Karpas-422 (cell line): ENCODE data around the gene CLMP. TPM values are rescaled to one million over a fixed set of nuclear protein-coding genes. Genes with fewer than 3 reads are reported as not detected.

Source experiments
- DNase-seq: peaks from one replicate; pipeline ENCODE4 v3.0.0-alpha.2; 2015
- H2AFZ ChIP-seq: fragments of 200-600 bp; sonication (generic); 2 replicates; pipeline ENCODE4 v1.6.1; 2014; ENCODE audit warnings: antibody characterized with exemption, low read length, mixed read lengths
- H3K27ac ChIP-seq: fragments of 200-600 bp; sonication (generic); 2 replicates; pipeline ENCODE4 v1.5.1; 2014; ENCODE audit warnings: mild to moderate bottlenecking, low read length, moderate library complexity
- H3K27me3 ChIP-seq: fragments of 200-600 bp; sonication (generic); 2 replicates; pipeline ENCODE4 v1.6.1; 2014; ENCODE audit warnings: low read length, mixed read lengths
- H3K36me3 ChIP-seq: fragments of 200-600 bp; sonication (generic); 2 replicates; pipeline ENCODE4 v1.6.1; 2014; ENCODE audit warnings: low read length, mixed read lengths; ENCODE audit not compliant: insufficient read depth
- H3K4me1 ChIP-seq: fragments of 200-600 bp; sonication (generic); 2 replicates; pipeline ENCODE4 v1.6.1; 2014; ENCODE audit warnings: mild to moderate bottlenecking, low read length, mixed read lengths
- H3K4me2 ChIP-seq: fragments of 200-600 bp; sonication (generic); 2 replicates; pipeline ENCODE4 v1.6.1; 2014; ENCODE audit warnings: low read length, low read depth, mild to moderate bottlenecking; ENCODE audit not compliant: poor library complexity, severe bottlenecking
- H3K4me3 ChIP-seq: fragments of 200-600 bp; sonication (generic); 2 replicates; pipeline ENCODE4 v1.5.1; 2014; ENCODE audit warnings: mild to moderate bottlenecking, antibody characterized with exemption, low read length, mixed read lengths
- H3K79me2 ChIP-seq: fragments of 200-600 bp; sonication (generic); 2 replicates; pipeline ENCODE4 v1.6.1; 2014; ENCODE audit warnings: mild to moderate bottlenecking, low read length, mixed read lengths
- H3K9ac ChIP-seq: fragments of 200-600 bp; sonication (generic); 2 replicates; pipeline ENCODE4 v1.6.0; 2014; ENCODE audit warnings: low read length
- H3K9me2 ChIP-seq: fragments of 200-600 bp; sonication (generic), shearing (Covaris generic); replicated peaks from 2 replicates; pipeline ENCODE4 v1.6.0; 2014; ENCODE audit warnings: mild to moderate bottlenecking, low read length, moderate library complexity; ENCODE audit not compliant: insufficient read depth
- H3K9me3 ChIP-seq: fragments of 300-700, 200-600 bp; sonication (generic); 2 replicates; pipeline ENCODE4 v1.6.1; 2014; ENCODE audit warnings: low read length, mixed read lengths
- H4K20me1 ChIP-seq: fragments of 200-600 bp; sonication (generic); 2 replicates; pipeline ENCODE4 v1.6.1; 2014; ENCODE audit warnings: mild to moderate bottlenecking, antibody characterized with exemption, low read length, low read depth; ENCODE audit not compliant: insufficient read depth
- total RNA-seq: library from RNA; depleted of rRNA; stranded (reverse); fragments of >200 nt; shearing (Covaris generic); gene quantifications from 2 replicates; pipeline ENCODE4 v1.2.3, GENCODE V29; 2014; ENCODE audit warnings: low replicate concordance

Gene CLMP
- total RNA-seq, 1 experiment from 2014 or later: not detected

DNA sequence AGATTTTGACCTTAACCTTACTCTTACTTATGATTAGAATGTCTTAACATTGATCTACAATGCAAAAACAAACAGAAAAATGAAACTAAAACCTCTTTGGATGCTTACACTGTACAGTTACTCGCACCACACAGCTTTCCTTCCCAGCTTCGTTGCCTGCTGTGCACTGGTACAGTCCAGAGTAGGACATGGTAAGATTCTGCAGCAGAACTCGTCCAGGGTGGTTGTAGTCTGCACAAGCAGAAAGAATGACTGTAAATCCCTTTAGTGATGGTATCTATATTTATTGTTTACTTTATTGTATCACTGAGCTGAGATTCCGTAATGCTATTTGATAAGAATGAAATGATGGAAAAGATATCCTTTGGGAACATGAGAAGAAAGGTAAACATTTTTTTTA is 112.1 kb downstream of the CLMP start:
- no peak overlapping the region for H2AFZ ChIP-seq
- no peaks in the 10 kb centered on the region for H3K36me3 ChIP-seq
- H3K9me2 ChIP-seq: no peaks in the 10 kb centered on the region
- DNase-seq: no peak
- H3K4me1 ChIP-seq: no peaks in the 10 kb centered on the region
- no peak overlapping the region for H3K9ac ChIP-seq
- H3K9me3 ChIP-seq: no peaks in the 10 kb centered on the region
- no peaks in the 10 kb centered on the region for H3K27me3 ChIP-seq
- no peak overlapping the region for H3K4me3 ChIP-seq
- no peak overlapping the region for H3K27ac ChIP-seq
- no peaks in the 10 kb centered on the region for H3K79me2 ChIP-seq
- no peak overlapping the region for H3K4me2 ChIP-seq
- no peaks in the 10 kb centered on the region for H4K20me1 ChIP-seq

DNA sequence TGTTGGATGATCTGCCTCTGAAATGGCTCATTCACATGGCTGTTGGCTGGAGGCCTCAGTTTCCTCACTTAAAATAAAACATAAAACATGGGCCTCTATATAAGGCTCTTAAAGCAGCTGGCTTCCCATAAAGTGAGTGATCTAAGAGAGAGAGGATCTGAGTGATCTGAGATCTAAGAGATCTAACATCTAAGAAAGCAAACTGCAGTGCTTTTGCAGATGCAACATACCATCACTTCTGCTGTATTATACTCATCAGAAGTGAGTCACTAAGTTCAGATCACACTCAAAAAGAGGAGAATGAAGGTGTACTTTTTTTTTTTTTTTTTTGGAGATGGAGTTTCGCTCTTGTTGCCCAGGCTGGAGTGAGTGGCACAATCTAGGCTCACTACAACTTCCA is 115.0 kb downstream of the CLMP start:
- Histone ChIP-seq H4K20me1 (no peaks in the 10 kb centered on the region), H3K27me3 (no peaks in the 10 kb centered on the region), H3K27ac (no peak overlapping the region), H3K4me1 (no peaks in the 10 kb centered on the region), H3K9me3 (no peaks in the 10 kb centered on the region), H3K36me3 (no peaks in the 10 kb centered on the region), H3K9me2 (no peaks in the 10 kb centered on the region), H3K79me2 (no peaks in the 10 kb centered on the region), H3K4me3 (no peak overlapping the region), H2AFZ (no peak overlapping the region), H3K4me2 (no peak overlapping the region), H3K9ac (no peak overlapping the region)
- DNase-seq: no peak

DNA sequence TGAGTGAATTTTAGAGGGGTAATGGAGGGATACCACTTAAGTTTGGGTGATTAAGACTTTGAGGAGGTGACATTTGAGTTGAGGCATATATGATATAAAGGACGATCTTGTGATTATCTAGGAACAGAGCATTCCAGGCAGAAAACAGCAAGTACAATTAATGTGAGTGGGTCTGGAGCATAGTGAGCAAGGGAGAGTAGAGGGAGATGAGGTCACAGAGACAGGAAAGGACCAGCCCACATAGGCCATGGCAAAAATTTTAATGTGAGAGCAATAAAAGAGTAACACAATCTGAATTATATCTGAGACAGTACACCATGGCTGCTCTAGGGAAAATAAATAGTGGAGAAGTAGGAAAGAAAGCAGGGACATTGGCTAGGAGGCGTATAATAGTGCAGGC is 118.6 kb downstream of the CLMP start:
- no peak for DNase-seq
- Histone ChIP-seq H3K4me2 (no peak overlapping the region), H3K4me3 (no peak overlapping the region), H3K4me1 (no peaks in the 10 kb centered on the region), H3K36me3 (no peaks in the 10 kb centered on the region), H3K9me2 (no peaks in the 10 kb centered on the region), H2AFZ (no peak overlapping the region), H3K27me3 (no peaks in the 10 kb centered on the region), H3K9me3 (no peaks in the 10 kb centered on the region), H4K20me1 (no peaks in the 10 kb centered on the region), H3K79me2 (no peaks in the 10 kb centered on the region), H3K27ac (no peak overlapping the region), H3K9ac (no peak overlapping the region)

DNA sequence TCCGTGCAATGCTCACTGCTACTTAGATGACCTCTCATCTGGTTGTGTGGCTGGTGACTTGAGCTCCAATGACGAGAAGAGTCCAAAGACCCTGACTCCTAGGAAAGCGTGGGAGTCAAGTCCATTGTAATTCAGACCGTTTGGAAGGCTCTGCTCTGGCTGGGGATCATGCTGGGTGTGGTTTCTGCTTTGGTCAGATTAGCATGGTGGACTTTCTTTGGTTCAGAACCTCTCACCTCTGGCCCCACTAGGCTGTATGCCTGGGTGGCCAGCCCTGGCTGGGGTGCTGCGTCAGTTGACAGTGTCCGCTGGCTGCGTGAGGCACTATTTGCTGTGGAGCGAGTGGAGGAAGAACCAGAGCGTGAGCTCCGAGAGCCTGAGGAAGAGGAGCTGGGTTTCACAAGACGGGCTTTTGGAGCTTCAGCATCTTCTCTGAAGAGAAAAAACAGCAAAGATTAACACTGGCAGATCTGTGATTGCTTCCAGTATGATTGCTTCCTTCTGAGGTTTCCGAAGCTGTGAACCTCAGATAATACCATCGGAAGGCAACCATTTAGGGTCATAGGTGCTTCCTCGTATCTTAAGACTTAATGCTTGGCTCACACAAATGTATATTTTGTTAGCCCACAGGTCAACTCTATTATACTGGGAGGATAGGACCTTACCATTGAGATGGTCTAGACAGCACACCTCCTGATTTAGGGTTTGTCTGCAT is 121.5 kb downstream of the CLMP start:
- H2AFZ ChIP-seq: no peak overlapping the region
- H3K27me3 ChIP-seq: no peaks in the 10 kb centered on the region
- H3K4me3 ChIP-seq: no peak overlapping the region
- no peak overlapping the region for H3K9ac ChIP-seq
- H3K79me2 ChIP-seq: no peaks in the 10 kb centered on the region
- no peaks in the 10 kb centered on the region for H4K20me1 ChIP-seq
- H3K9me3 ChIP-seq: no peaks in the 10 kb centered on the region
- H3K27ac ChIP-seq: no peak overlapping the region
- H3K4me1 ChIP-seq: peaks cover 23% of the 10 kb centered on the region
- H3K4me2 ChIP-seq: no peak overlapping the region
- H3K36me3 ChIP-seq: no peaks in the 10 kb centered on the region
- H3K9me2 ChIP-seq: no peaks in the 10 kb centered on the region
- no peak for DNase-seq

DNA sequence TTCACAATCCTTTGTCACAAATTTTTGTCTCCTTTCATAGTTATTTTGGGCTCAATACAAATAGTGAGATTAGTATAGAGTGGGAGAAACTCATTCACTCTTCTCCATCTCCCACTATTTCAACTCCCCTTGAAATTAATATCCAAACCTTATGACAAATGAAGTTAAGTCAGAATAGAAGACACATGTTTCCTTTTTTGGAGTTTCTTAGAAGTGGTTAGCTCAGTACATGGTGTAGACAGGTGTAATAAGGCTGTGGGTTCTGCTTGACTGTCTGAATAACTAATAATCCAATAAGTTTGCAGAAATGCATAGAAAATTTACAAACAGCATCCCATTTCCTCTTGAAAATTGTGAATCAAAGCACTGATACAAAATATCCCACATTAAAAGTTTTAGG is 122.3 kb downstream of the CLMP start:
- Histone ChIP-seq H3K4me3 (no peak overlapping the region), H3K4me1 (peaks cover 23% of the 10 kb centered on the region), H3K79me2 (no peaks in the 10 kb centered on the region), H2AFZ (no peak overlapping the region), H3K9me3 (no peaks in the 10 kb centered on the region), H3K27me3 (no peaks in the 10 kb centered on the region), H3K9ac (no peak overlapping the region), H3K27ac (no peak overlapping the region), H3K4me2 (no peak overlapping the region), H4K20me1 (no peaks in the 10 kb centered on the region), H3K9me2 (no peaks in the 10 kb centered on the region), H3K36me3 (no peaks in the 10 kb centered on the region)
- DNase-seq: no peak

DNA sequence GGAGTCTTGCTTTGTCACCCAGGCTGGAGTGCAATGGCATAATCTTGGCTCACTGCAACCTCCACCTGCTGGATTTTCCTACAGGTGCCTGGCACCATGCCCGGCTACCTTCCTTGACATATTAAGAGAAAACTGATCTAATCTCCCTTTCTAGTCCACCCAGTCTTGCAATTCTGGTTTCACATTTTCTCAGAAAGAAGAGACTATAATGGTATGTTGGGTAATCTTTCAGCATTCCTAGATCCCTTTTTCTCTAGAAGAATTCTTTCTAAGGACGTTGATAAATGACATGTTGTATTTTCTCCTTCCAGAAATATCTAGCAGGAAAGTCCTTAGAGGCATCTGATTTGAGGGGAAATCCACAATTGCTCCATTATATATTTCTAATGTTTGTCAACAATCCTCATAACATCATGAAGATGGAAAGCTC is 122.7 kb downstream of the CLMP start:
- no peaks in the 10 kb centered on the region for H3K36me3 ChIP-seq
- H3K27ac ChIP-seq: no peak overlapping the region
- H3K4me2 ChIP-seq: no peak overlapping the region
- no peak for DNase-seq
- H3K9ac ChIP-seq: no peak overlapping the region
- no peaks in the 10 kb centered on the region for H4K20me1 ChIP-seq
- H3K9me3 ChIP-seq: no peaks in the 10 kb centered on the region
- no peak overlapping the region for H2AFZ ChIP-seq
- no peaks in the 10 kb centered on the region for H3K9me2 ChIP-seq
- H3K27me3 ChIP-seq: no peaks in the 10 kb centered on the region
- no peak overlapping the region for H3K4me3 ChIP-seq
- H3K79me2 ChIP-seq: no peaks in the 10 kb centered on the region
- H3K4me1 ChIP-seq: peaks cover 23% of the 10 kb centered on the region

DNA sequence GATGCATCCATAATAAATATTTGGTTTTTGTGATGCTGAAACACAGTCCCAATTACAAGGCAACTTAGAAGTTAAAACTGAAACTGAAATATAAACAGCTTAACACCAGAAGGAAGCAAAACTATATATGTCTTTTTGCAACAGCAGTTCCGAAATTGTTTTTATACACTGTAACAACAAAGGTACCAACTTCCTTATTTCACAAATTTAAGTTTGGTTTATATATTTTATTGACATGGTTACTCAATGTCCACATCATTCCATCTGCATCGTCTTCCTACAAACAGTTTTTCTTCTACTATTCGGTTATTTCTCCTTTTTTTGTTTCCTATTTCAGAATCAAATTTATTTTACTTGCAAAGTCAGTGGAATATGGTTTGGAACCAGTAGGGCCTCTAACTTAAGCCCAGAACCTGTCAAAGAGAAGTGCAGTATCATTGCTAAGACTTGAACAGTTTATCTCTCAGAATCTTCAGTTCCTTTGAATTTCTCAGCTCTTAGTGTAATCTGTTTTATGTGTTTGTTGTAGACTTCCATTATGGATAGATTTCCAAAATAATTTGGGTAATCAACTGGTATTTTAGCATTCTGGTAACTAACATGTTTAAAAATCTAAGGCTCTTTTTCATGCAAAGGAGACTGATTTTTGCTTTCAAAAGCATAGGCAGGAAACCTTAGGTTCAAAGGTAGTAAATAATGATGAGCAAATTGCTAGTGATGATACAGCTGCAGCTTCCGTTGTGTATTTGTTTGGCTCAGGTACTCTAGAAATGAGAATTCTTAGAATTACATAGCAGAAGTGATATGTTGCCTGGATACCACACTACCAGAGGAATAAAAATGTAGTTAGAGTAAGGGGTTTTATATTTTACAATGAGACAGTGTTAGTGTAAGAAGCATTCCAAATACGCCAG is 124.9 kb downstream of the CLMP start:
- Histone ChIP-seq H3K4me2 (peak overlapping the region; percentile 73), H3K4me1 (peaks cover 33% of the 10 kb centered on the region)

DNA sequence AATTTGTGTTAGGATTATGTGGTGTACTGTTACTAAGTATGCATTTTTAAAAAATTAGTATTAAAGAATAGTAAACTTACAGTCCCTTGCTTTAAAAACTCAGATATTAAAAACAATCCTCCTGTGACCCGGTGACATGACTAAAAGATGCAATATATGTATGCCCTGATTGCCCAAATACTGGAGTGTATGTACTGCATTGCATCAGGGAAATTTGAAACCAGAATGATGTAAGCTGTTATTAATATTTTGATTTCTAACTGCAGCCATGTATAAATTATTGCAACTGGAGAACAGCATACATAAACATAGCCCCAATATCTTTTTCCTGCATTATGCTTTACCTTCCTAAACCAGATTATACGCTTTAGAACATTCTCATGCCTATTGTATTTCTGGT is 129.4 kb downstream of the CLMP start:
- peak overlapping the region; percentile 41; the same call in 1 of the 2 replicates for H3K9ac ChIP-seq
- H3K27me3 ChIP-seq: no peaks in the 10 kb centered on the region
- peak; percentile 37 for DNase-seq
- peak overlapping the region; percentile 85 for H3K4me2 ChIP-seq
- H3K4me3 ChIP-seq: no peak overlapping the region
- H3K9me3 ChIP-seq: no peaks in the 10 kb centered on the region
- H3K36me3 ChIP-seq: peaks cover 13% of the 10 kb centered on the region
- H3K9me2 ChIP-seq: no peaks in the 10 kb centered on the region
- H3K27ac ChIP-seq: peak overlapping the region; percentile 95
- no peak overlapping the region for H2AFZ ChIP-seq
- peaks cover 55% of the 10 kb centered on the region for H3K4me1 ChIP-seq
- H4K20me1 ChIP-seq: peaks cover 12% of the 10 kb centered on the region; the same call in 1 of the 2 replicates
- peaks cover 23% of the 10 kb centered on the region for H3K79me2 ChIP-seq

More for the DNA sequence above, 124.9 kb downstream of the CLMP start:
- DNase-seq: peak; percentile 39
- Histone ChIP-seq H3K79me2 (no peaks in the 10 kb centered on the region), H3K4me3 (peak overlapping the region; percentile 30; the same call in 1 of the 2 replicates), H3K27me3 (no peaks in the 10 kb centered on the region), H3K9me3 (no peaks in the 10 kb centered on the region), H3K9me2 (no peaks in the 10 kb centered on the region), H3K27ac (no peak overlapping the region), H4K20me1 (no peaks in the 10 kb centered on the region), H3K9ac (peak overlapping the region; percentile 35), H2AFZ (no peak overlapping the region), H3K36me3 (no peaks in the 10 kb centered on the region)
